ENCODE measurements around the gene SMTNL1.

The SMTNL1 gene, protein sequence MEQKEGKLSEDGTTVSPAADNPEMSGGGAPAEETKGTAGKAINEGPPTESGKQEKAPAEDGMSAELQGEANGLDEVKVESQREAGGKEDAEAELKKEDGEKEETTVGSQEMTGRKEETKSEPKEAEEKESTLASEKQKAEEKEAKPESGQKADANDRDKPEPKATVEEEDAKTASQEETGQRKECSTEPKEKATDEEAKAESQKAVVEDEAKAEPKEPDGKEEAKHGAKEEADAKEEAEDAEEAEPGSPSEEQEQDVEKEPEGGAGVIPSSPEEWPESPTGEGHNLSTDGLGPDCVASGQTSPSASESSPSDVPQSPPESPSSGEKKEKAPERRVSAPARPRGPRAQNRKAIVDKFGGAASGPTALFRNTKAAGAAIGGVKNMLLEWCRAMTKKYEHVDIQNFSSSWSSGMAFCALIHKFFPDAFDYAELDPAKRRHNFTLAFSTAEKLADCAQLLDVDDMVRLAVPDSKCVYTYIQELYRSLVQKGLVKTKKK

DNA sequence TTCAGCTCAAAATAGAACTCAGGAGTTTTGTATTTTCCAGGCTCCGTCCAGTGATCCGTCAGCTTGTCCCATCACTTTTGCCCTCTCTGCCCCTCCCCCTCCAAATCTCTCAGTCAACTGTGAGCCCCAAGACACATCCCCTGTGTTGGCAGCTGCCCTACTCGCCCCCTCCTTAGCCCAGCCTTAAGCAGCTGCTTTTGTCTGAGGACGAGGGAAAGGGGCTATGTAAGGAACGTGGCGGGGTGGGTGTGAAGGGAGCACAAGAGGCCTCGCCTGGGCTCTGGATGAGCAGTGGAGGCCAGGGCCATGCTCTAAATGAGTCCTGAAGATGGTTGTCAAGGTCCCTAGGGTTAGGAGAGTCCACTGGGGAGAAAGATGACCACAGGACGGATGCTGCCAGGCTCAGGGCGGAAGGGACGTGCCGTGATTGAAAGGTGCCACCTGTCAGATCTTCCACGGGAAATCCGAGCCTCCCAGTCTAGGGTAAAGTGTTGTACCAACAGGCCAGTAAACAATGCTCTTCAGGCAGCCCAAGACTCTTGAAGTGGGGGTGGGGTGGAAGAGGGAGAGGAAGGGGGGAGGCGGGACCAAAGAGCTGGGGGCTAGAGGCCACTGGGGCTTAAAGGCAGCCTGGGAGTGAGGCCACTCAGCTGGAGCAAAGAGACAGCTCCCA lies at the start of gene SMTNL1:
Gene SMTNL1 (plus strand): TSS at position 649 of the 673 bp plus-strand sequence. CDS start 5,048 bp downstream, outside the sequence.
- DNase-seq, result no peak

DNA sequence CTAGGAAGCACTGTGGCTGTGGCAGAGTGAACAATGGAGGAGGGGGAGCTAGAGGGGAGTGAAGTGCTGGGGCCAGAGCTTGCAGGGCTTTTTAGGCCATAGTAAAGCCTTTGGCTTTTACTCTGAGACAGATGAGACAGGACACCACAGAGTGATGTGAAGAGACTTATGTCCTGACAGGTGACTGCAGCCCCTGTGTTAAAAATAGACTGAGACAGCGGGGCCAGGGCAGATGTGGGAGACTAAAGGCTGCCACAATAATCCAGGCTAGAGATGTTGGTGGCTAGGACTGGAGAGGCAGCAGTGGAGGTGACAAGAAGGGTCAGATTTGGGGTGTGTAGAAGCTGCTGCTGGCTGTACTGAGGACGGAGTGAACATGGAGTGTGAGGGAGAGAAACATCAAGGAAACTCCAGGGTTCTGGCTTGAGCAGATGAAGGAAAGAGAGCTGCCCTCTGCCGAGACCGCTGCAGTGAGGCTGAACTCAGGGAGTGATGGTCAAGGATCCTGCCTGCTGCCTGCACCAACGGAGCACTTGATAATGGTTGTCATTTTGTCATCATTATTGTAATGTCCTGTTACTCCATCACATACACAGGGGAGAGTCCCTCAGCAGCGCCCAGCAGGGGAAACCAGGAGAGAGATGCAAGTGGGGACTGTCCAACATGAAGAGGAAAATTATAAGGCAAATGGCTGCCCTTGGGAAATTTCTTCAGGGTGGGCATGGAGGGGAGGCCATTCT lies 49.3 kb upstream of the SMTNL1 start:
- DNase-seq, result no peak

DNA sequence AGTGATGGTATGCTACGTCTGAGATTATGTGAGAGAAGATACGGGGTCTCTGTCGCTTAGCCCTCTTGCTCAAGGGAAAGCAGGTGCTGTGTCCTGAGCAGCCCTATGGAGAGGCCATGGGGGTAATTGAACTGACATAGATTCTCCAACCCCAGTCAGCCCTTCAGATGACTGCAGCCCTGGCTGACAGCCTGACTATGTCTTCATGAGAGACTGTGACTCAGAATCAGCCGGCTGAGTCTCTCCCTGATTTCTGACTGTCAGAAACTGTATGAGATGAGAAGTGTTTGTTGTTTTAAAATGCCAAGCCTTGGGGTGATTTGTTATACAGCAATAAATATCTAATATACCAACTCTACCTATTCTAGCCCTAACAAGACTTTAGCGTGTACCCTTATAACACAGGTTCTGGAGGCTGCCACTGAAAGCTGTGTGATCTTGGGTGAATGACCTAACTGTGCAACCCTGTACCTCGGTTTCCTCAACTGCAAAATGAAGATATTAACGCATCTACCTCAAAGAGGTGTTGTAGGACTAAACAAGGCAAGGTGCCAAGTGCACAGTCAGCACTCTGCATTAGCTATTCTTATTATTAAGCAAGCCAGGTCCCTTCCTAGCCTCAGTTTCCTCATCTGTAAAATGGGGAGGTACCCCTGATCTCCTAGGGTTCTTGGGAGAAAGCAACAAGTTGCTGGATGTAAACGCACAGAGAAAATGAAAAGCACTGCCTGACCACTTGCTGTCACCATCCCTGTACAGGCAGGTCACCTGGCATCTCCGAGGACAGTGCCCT lies 46.7 kb upstream of the SMTNL1 start:
- no peak for DNase-seq

DNA sequence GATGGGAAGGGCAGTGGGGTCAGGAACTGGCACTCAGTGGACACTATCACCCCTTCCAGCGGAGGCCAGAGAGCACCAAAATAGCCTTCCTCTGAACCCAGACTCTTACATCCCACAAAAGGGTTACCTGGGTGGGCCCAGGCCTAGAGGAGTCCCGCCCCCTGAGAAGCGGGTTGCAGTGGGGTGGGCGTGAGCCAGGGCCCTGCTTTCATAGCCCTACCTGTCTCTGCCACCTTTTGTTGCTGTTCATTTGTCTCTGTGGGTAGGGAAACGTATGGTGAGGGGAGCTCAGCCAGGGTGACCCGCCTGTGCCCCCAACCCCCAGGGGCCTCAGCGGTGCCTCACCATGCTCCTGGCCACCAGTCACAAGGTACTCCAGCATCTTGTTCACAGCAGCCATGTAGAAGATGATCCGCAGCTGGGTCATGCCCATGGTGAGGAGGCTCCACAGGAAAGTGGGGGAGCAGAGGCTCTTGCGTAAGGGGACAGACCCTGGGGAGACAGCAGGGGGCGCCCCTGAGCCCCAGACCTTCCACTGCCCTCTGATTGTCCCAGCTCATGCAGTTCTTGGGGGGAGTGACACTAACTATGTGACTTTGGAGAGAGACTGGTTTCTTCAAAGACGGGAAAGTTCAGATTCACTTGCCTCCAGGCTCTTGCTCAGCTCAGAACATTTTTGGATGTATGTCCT lies 45.9 kb upstream of the SMTNL1 start:
- no peak for DNase-seq

DNA sequence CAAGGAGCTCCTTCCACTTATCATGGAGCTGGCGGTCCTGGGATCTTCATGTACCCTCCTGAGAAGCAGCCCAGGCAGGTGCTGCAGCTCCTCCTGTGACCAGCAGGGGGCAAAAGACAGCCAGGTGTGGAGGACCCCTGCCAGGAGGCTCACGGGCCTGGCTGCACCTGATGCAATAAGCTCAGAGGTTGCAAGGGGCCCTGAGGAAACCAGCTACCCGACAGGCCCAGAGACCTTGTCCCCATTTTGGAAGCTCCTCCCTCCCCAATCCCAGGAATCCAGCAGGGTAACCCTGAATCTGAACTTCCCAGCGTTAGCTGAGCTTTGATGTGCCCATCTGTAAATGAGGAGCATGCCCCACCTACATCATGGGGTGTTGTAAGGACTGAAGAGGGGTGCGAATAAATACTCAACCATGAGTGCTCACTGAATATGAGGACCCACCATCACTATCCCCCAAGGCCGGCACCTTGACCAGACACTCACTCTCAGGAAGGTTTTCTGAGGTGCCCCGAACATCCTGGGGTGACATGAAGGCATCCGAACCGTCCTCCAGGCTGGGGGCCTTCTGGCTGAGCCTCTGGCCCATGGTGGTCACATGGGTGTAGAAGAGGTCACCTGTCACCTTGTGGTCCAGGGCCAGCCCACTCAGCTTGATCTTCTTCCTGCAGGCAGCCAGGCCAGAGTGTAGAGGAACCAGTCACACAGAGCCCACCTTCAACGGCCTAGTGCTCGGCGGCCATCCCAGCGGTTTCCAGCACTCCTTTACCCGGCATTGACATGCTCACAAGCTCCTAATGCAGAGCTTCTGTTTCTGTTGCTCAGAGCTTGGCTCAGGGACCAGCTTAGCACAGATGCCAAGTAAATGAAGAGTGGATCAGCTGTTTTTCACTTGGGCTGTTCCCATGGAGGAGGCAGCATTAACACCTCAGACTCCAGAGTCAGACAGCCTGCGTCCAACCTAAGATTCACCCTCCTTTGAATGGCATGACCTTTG lies 43.6 kb upstream of the SMTNL1 start:
- no peak for DNase-seq

DNA sequence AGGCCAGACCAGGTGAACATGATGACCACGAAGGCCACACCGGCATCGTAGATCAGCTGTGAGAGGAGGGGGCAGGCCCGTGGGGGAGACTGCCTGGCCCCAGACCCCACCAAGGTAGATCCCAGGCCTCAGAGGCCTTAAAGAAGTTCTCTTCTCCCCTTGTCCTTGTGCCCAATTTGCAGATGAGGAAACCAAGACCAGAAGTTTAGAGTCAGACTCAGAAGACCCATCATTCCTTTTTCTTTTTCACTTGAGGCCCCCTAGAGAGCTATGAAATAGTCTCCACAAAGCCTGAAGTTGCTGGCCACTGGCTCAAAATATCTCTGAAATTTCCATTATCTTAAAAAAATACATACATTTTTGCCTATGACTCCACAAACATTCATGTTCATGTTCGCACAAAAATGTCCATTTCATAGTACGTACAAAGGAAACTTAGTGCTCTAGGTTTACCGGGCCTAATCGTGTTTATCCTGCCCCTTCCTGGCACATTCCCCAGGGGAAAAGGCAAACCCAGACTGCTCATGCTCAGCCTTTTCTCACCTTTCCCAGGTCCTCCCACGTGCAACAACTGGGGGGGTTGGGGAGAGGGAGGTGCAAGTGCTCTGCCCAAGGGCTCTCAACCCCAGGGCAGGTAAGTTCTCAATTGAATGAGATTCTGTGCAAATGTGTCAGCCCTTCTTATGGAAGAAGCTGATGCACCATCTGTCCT lies 41.1 kb upstream of the SMTNL1 start:
- no peak for DNase-seq

DNA sequence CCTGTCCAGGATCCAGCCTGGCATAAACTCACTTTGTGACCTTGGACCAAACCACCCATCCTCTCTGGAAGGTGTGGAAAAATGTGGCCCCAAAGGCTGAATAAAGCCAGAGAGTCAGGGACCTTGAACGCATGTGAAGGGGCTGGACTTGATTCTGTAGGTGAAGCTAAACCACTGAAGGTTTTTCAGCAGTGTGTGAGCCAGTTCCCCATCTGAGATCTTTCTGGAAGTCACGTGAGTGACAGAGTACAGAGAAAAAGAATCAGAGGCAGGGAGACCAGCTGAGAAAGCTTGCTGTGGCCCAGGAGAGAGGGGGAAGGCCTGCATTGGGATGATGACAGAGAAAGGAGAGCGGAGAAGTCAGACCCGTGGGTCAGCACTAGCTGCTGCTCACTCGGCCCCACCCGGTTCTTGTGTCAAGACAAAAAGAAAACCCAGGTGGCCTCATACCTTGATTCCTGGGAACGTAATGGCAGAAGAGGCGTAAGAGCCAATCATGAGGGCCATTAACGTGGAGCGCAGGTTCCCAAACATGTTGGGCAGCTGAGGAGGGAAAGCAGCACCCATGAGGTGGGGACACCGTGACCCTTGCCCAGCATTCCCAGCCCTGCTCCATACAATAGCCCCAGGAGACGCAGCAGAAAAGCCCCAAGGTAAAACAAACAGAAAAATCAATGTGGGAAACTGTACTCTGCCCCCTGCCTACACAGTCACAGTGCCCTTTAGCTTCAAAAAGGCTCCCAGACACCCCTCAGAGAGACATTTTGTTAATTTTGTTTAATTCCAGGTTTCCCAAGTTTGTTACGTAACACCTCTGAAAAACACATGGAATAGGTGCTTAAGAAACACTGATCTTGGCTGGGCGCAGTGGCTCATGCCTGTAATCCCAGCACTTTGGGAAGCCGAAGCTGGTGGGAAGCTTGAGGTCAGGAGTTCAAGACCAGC lies 39.8 kb upstream of the SMTNL1 start:
- DNase-seq, result no peak

DNA sequence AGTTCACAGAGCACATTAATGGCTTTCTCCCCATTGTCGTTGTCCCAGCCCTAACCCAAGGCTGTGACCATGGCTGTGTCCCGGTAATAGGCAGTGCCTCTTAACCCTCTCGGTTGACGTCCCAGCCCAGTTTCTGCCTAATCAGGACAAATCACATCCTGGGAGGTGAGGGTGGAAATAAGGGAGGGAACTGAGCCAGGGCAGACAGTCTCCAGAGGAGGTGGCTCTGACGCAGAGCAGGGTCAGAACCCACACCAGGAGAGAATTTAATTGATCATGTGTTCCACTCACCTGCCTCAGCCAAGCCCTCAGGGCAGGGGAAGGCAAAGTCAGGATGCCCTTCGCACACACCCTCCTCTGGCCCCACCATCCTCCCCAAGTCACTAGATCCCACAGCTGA lies 38.9 kb upstream of the SMTNL1 start:
- DNase-seq, result no peak

DNA sequence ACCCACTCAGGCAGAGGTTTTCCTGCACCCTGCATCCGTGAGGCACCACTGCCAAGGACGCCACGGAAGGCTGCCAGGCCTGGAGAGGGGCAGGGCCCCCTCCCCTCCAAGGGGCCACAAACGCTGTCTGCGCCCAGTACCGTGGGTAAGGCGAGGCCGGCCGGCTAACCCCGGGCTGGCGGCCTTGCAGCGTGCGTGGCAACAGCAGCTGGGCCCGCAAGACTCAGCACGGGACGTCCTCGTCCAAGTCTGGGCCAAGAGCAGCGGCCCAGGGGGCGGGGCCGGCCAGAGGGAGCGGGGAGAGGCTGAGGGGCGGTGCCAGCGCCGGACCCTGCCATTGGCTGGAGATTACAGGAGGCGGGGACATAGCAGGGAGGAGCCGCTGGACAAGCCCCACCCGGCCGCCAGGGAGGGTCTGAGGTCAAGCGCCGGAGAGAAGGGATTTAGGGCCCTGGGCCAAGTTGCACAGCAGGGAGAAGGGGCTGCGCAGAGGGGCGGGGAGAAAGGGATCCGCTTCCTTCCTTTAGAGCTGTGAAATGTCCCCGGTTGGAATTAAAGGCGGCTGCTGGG lies 37.9 kb upstream of the SMTNL1 start:
- peak; percentile 86 for DNase-seq

DNA sequence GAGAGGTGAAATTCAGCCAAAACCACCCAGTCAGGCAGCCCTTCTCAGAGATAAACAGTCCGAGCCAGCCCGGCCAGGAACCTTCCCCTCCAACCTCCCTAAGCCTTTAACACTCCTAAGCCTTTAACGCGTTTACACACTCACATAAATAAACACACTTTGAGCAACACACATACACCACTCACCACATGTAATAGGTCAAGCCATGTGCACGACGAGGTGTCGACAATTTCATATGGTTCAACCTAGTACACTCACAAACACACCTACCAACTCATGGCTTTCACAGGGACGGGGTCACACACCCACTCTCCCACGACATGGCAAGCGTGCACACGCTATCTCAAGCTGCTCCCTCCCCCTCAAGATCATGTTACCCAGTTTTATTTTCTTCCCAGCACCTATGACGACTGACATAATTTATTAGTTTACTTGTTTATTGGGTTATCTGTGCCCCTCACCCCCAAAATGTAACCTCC lies 37.4 kb upstream of the SMTNL1 start:
- DNase-seq, result no peak

DNA sequence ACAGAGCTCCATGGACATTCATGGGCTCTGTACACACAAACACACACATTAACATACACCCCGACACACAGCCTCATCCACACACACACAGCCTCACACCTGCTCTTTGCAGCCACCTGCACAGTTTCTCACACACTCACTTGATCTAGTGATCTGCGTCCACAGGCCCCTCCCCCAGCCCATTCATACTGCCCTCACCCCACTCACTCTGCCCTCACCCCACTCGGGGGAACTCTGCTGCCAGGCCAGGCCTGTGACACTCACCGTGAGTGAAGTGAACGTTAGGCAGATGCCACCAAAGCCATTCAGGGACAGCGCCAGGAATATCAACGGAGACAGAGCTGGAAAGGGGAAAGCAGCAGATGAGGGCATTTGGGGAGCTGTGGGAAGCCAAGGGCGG lies 36.9 kb upstream of the SMTNL1 start:
- DNase-seq, result no peak

DNA sequence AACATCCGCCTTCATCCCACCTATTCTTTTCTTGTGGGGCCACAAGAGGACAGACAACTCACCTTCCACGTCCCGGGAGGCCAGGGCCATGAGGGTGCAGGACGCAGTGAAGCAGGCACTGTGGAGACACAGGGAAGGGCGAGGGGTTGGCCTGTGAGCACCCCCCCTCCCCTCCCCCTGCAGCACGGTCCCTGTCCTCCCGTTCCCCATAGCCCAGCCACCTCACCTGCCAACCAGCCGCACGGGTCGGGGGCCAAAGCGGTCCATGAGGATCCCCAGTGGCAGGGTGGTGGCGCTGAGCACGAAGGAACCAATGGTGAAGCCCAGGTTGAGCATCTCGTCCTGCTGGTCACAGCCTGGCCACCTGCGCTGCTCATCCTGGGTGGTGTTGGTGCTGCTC lies 36.5 kb upstream of the SMTNL1 start:
- no peak for DNase-seq

DNA sequence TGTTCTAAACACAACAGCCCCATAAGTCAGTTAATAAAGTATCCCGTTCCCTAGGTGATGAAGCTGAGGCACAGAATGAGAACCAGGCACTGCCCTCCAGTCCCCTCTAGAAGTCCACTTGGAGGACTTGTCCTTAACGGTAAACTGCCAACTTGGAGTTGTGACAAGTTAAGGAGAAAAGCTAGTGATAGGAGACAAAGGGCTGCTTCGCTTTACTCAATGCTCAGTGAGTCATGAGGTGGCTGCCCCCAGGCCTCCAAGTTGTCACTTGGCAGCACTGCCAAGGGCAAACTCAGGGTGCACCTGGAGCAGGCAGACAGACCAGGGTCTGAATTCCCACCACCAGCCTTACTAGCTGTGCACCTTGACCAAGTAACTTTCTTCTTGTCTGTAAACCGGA lies 35.4 kb upstream of the SMTNL1 start:
- DNase-seq, result no peak

DNA sequence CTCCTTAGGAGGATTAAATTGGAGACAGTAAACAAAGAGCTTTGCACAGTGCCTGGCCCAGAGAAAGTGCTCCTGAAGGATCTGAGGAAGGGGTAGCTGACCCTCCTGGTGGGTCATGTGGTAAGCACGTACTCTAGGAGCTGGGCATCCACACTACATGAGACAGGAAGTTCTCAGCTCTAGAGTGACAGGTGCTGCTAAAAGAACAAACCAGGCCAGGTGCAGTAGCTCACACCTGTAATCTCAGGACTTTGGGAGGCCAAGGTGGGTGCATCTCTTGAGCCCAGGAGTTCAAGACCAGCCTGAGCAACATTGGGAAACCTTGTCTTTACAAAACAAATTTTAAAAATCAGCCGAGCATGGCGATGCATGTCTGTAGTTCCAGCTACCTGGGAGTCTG lies 35.0 kb upstream of the SMTNL1 start:
- no peak for DNase-seq

DNA sequence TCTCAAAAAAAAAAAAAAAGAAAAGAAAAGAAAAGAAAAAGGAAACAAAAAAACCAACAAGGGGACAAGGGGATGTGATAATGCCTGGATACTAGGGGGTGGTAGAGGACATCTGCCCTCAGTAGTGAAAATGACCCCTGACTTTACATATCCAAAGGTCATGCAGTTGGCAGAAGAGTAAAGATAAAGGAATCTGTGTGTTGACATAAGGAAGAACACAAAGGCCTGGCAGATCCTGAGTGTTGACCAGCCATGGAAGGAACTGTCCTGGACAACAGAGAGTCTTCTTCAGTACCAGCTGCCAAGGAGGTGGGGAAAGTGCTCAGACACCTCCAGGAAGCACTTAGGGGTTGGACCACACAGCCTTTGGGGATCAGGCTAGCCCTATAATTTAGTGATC lies 34.5 kb upstream of the SMTNL1 start:
- no peak for DNase-seq

DNA sequence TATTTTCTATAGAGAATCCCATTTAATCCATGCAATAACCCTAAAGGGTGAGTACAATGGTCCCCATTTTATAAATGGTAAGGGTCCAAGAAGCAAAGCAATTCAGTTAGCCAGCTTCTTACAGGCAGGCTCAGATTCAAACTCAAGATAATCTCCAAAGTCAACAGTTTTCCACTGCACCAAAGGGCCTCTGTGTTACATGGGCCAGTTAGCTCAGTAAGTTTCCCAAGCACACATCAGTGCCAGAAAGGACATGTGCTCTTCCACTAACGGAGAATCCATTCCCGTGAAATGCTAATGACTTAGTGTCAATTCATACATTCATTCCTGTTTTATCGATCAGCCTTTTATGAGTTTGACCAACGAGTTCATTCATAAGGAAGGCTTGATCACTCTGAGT lies 32.9 kb upstream of the SMTNL1 start:
- no peak for DNase-seq

DNA sequence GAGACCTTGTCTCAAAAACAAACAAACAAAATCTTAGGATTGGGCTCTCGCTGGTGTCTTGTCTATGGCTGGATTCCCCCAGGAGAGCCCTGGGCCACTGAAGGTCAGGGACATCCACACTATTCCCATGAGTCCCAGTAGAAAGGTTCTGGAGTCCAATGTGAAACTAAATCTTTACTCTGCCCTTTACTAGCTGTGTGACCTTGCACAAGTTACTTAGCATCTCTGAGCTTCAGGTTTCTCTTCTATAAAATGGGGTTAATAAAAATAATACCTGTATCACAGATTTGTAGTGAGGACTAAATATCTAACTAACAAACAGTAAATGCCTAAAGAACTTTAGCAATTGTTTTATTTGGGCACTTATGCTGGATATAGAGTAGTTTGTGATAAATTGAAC lies 30.9 kb upstream of the SMTNL1 start:
- DNase-seq, result no peak
